ENCODE data around the gene ZNF677. TPM values are rescaled to one million over a fixed set of nuclear protein-coding genes. Genes with fewer than 3 reads are reported as not detected.
"Not testable (repeated sequence)": the region's sequence is repeated elsewhere in the genome, so short reads cannot be mapped to it uniquely, and the experiment has no call there.

The ZNF677 gene
- total and polyA plus RNA-seq, 2 donors (not counting 1 experiment from before 2014, with no cell fraction given): 25.3 to 26.0 TPM

DNA sequence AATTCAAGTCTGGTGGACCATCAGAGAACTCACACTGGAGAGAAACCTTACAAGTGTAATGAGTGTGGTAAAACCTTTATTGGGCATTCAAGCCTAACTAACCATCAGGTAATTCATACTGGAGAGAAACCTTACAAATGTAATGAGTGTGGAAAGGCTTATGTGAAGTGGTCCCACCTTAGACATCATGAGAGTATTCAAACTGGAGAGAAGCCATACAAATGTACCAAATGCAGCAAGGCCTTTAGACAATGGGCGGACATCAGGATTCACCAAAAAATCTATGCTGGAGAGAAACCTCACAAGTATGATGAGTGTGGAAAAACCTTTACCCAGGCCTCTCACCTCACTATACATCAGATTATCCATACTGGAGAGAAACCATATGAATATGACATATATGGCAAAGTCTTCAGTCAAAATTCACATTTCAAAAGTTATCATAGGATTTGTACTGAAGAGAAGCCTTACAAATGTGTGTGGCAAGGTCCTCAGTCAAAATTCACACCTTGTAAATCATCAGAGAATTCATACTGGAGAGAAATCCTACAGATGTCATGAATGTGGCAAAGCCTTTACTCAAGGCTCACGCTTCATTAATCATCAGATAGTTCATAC is 41.9 kb downstream of the ZNF677 start:
- DNase-seq (ENCODE audit: low read depth in 2 of 2): no peak
- TF ChIP-seq, protein P1, sequence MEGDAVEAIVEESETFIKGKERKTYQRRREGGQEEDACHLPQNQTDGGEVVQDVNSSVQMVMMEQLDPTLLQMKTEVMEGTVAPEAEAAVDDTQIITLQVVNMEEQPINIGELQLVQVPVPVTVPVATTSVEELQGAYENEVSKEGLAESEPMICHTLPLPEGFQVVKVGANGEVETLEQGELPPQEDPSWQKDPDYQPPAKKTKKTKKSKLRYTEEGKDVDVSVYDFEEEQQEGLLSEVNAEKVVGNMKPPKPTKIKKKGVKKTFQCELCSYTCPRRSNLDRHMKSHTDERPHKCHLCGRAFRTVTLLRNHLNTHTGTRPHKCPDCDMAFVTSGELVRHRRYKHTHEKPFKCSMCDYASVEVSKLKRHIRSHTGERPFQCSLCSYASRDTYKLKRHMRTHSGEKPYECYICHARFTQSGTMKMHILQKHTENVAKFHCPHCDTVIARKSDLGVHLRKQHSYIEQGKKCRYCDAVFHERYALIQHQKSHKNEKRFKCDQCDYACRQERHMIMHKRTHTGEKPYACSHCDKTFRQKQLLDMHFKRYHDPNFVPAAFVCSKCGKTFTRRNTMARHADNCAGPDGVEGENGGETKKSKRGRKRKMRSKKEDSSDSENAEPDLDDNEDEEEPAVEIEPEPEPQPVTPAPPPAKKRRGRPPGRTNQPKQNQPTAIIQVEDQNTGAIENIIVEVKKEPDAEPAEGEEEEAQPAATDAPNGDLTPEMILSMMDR (conservative IDR thresholded peaks at IDR 0.05 in 1 of 2, IDR thresholded peaks at IDR 0.05 in 1 of 2; ENCODE audit: low read depth in 1 of 2, low read length in 2 of 2): no peak
- no peaks in the 10 kb centered on the region for H3K79me2 ChIP-seq (ENCODE audit: control insufficient read depth, insufficient read depth, low read length)
- H4K20me1 ChIP-seq (ENCODE audit: control insufficient read depth, extremely low read depth, insufficient read depth, low read length): no peaks in the 10 kb centered on the region
- no peaks in the 10 kb centered on the region for H3K9me3 ChIP-seq (ENCODE audit: control insufficient read depth, insufficient read depth, low read depth, low read length)
- no peak overlapping the region for H3K9ac ChIP-seq (ENCODE audit: insufficient read depth, low read length)
- no peak overlapping the region for H3K4me3 ChIP-seq (replicated peaks in 1 of 4; ENCODE audit: control extremely low read depth in 1 of 4, insufficient read depth in 1 of 4, low read depth in 3 of 4, low read length in 4 of 4)
- no peaks in the 10 kb centered on the region for H3K27me3 ChIP-seq (ENCODE audit: control insufficient read depth, insufficient read depth, low read length)
- no peak overlapping the region for H3K27ac ChIP-seq (ENCODE audit: insufficient read depth, low read length)
- no peaks in the 10 kb centered on the region for H3K36me3 ChIP-seq (ENCODE audit: control insufficient read depth, insufficient read depth, low read length)
- H3K4me2 ChIP-seq (ENCODE audit: extremely low read depth, insufficient read depth, low read length): no peak overlapping the region
- H3K4me1 ChIP-seq (ENCODE audit: control insufficient read depth, extremely low read depth, insufficient read depth, low read length): no peaks in the 10 kb centered on the region
- H2AFZ ChIP-seq (ENCODE audit: low read length): no peak overlapping the region

DNA sequence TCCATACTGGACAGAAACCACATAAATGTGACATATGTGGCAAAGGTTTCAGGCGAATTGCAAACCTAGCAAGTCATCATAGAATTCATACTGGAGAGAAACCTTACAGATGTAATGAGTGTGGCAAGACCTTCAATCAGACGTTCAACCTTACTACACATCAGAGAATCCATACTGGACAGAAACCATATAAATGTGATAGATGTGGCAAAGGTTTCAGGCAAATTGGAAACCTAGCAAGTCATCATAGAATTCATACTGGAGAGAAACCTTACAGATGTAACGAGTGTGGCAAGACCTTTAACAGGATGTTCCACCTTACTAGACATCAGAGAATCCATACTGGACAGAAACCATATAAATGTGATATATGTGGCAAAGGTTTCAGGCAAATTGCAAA is 43.1 kb downstream of the ZNF677 start:
- H3K36me3 ChIP-seq (ENCODE audit: control insufficient read depth, insufficient read depth, low read length); H3K4me2 ChIP-seq (ENCODE audit: extremely low read depth, insufficient read depth, low read length); H3K27me3 ChIP-seq (ENCODE audit: control insufficient read depth, insufficient read depth, low read length); H3K9me3 ChIP-seq (ENCODE audit: control insufficient read depth, insufficient read depth, low read depth, low read length); H3K4me3 ChIP-seq (replicated peaks in 1 of 4; ENCODE audit: control extremely low read depth in 1 of 4, insufficient read depth in 1 of 4, low read depth in 3 of 4, low read length in 4 of 4); H4K20me1 ChIP-seq (ENCODE audit: control insufficient read depth, extremely low read depth, insufficient read depth, low read length); H2AFZ ChIP-seq (ENCODE audit: low read length); H3K4me1 ChIP-seq (ENCODE audit: control insufficient read depth, extremely low read depth, insufficient read depth, low read length); H3K79me2 ChIP-seq (ENCODE audit: control insufficient read depth, insufficient read depth, low read length); DNase-seq (ENCODE audit: low read depth in 2 of 2); H3K27ac ChIP-seq (ENCODE audit: insufficient read depth, low read length); H3K9ac ChIP-seq (ENCODE audit: insufficient read depth, low read length): not testable (repeated sequence)

DNA sequence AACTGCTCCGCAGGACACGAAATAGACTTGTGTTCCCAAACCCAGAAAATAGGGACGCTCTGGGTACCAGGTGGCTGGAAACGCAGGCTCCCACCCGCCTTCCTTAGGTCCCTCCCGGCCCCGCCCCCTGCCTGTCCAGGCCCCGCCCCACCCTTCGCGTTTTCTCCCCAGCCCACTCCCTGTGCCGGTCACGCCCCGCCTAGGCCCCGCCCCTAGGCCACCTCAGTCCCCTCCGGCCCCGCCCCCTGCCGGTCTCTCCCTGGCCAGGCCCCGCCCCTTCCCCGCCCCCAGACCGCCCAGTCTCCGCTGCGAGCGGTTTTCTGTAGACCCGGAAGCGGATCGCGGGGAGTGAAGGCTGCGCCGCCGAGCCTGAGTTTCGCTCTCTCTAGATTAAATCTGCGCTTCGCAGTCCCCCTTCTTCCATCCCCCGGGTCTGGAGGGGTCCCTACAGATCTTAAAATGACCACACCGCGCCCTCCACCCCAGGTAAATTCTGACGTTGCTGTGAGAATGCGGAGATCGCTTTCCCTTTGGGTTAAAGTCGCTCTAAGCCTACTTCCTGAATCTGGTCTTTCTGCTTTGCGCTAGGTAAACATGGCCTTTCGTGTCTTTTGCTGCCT is 57.8 kb downstream of the ZNF677 start:
- Histone ChIP-seq H3K79me2 (ENCODE audit: control insufficient read depth, insufficient read depth, low read length) (no peaks in the 10 kb centered on the region), H3K4me2 (ENCODE audit: extremely low read depth, insufficient read depth, low read length) (peak overlapping the region; percentile 44), H2AFZ (ENCODE audit: low read length) (peak overlapping the region; percentile 93), H3K27me3 (ENCODE audit: control insufficient read depth, insufficient read depth, low read length) (no peaks in the 10 kb centered on the region), H3K4me1 (ENCODE audit: control insufficient read depth, extremely low read depth, insufficient read depth, low read length) (peaks cover 2% of the 10 kb centered on the region), H3K4me3 (replicated peaks in 1 of 4; ENCODE audit: control extremely low read depth in 1 of 4, insufficient read depth in 1 of 4, low read depth in 3 of 4, low read length in 4 of 4) (peak overlapping the region; percentile 94 to 99 (median 98)), H3K36me3 (ENCODE audit: control insufficient read depth, insufficient read depth, low read length) (no peaks in the 10 kb centered on the region), H3K9ac (ENCODE audit: insufficient read depth, low read length) (peak overlapping the region; percentile 75), H3K27ac (ENCODE audit: insufficient read depth, low read length) (peak overlapping the region; percentile 83), H4K20me1 (ENCODE audit: control insufficient read depth, extremely low read depth, insufficient read depth, low read length) (no peaks in the 10 kb centered on the region), H3K9me3 (ENCODE audit: control insufficient read depth, insufficient read depth, low read depth, low read length) (no peaks in the 10 kb centered on the region)
- no peak for TF ChIP-seq EZH2 (IDR thresholded peaks at IDR 0.05; ENCODE audit: low read length, missing control alignments)
- TF ChIP-seq, protein P1 (conservative IDR thresholded peaks at IDR 0.05 in 1 of 2, IDR thresholded peaks at IDR 0.05 in 1 of 2; ENCODE audit: low read depth in 1 of 2, low read length in 2 of 2): no peak
- DNase-seq (ENCODE audit: low read depth in 2 of 2): peak; percentile 84 to 93

Data from fibroblast of lung (primary cell).